Measurements from ENCODE around the gene ALDH3A1. TPM values are rescaled to one million over a fixed set of nuclear protein-coding genes. Genes with fewer than 3 reads are reported as not detected.

ALDH3A1 gene
- total RNA-seq, 3 donors from 2014 or later (not counting 1 experiment from before 2014, with no cell fraction given) = not detected

GRCh38 chr17:19716108-19717030 is 31.7 kb downstream of the ALDH3A1 start, which contains the start of gene SLC47A2:
Gene SLC47A2, minus strand, starts transcription at chr17:19716584. Its CDS starts 29 bp downstream, at chr17:19716555.
- Mint-ChIP-seq H3K4me3 (no peak within 1 kb of the TSS), H3K27ac (no peak within 1 kb of the TSS), H3K36me3 (no peaks in the 10 kb centered on the region), H3K9me3 (no peaks in the 10 kb centered on the region), H3K27me3 (ENCODE audit: low read depth in 2 of 2) (no peaks in the 10 kb centered on the region), H3K4me1 (no peaks in the 10 kb centered on the region)
- intact Hi-C loops (cut with micrococcal nuclease) = no loop called here
- Histone ChIP-seq H3K27ac (ENCODE audit: low read length) (no peak within 1 kb of the TSS), H3K4me3 (ENCODE audit: low read length) (no peak within 1 kb of the TSS), H3K36me3 (ENCODE audit: control insufficient read depth, insufficient read depth, low read length) (no peaks in the 10 kb centered on the region), H3K4me1 (ENCODE audit: control insufficient read depth, insufficient read depth, low read length) (no peaks in the 10 kb centered on the region), H3K9me3 (ENCODE audit: control insufficient read depth, insufficient read depth, low read length) (no peaks in the 10 kb centered on the region), H3K27me3 (ENCODE audit: control insufficient read depth, insufficient read depth, low read length) (no peaks in the 10 kb centered on the region)
- ATAC-seq (no peak), DNase-seq (no peak)
- no peak for TF ChIP-seq CTCF (IDR thresholded peaks at IDR 0.05)
- 85% methylated on average over 13 of the region's 13 CpGs for WGBS (ENCODE audit: insufficient coverage)

GRCh38 chr17:19714542-19715411 is 33.3 kb downstream of the ALDH3A1 start:
- H3K9me3 ChIP-seq (ENCODE audit: control insufficient read depth, insufficient read depth, low read length) = no peaks in the 10 kb centered on the region
- no peaks in the 10 kb centered on the region for H3K36me3 ChIP-seq (ENCODE audit: control insufficient read depth, insufficient read depth, low read length)
- no peak overlapping the region for H3K27ac Mint-ChIP-seq
- H3K4me1 Mint-ChIP-seq = no peaks in the 10 kb centered on the region
- intact Hi-C loops (cut with micrococcal nuclease) = no loop called here
- no peaks in the 10 kb centered on the region for H3K4me1 ChIP-seq (ENCODE audit: control insufficient read depth, insufficient read depth, low read length)
- no peak overlapping the region for H3K4me3 ChIP-seq (ENCODE audit: low read length)
- no peaks in the 10 kb centered on the region for H3K27me3 ChIP-seq (ENCODE audit: control insufficient read depth, insufficient read depth, low read length)
- ATAC-seq (no peak), DNase-seq (no peak)
- no peak overlapping the region for H3K4me3 Mint-ChIP-seq
- H3K27me3 Mint-ChIP-seq (ENCODE audit: low read depth in 2 of 2) = no peaks in the 10 kb centered on the region
- H3K27ac ChIP-seq (ENCODE audit: low read length) = no peak overlapping the region
- no peaks in the 10 kb centered on the region for H3K36me3 Mint-ChIP-seq
- TF ChIP-seq CTCF (IDR thresholded peaks at IDR 0.05) = no peak
- 92% methylated on average over 27 of the region's 27 CpGs for WGBS (ENCODE audit: insufficient coverage)
- H3K9me3 Mint-ChIP-seq = no peaks in the 10 kb centered on the region

GRCh38 chr17:19713901-19714361 is 34.2 kb downstream of the ALDH3A1 start:
- Mint-ChIP-seq H3K4me1 (no peaks in the 10 kb centered on the region), H3K4me3 (no peak overlapping the region), H3K27ac (no peak overlapping the region), H3K36me3 (no peaks in the 10 kb centered on the region), H3K9me3 (no peaks in the 10 kb centered on the region), H3K27me3 (ENCODE audit: low read depth in 2 of 2) (no peaks in the 10 kb centered on the region)
- DNase-seq (no peak), ATAC-seq (no peak)
- H3K36me3 ChIP-seq (ENCODE audit: control insufficient read depth, insufficient read depth, low read length) = no peaks in the 10 kb centered on the region
- TF ChIP-seq CTCF (IDR thresholded peaks at IDR 0.05) = no peak
- WGBS (ENCODE audit: insufficient coverage) = 94% methylated on average over 28 of the region's 28 CpGs
- no peaks in the 10 kb centered on the region for H3K4me1 ChIP-seq (ENCODE audit: control insufficient read depth, insufficient read depth, low read length)
- no peak overlapping the region for H3K27ac ChIP-seq (ENCODE audit: low read length)
- H3K9me3 ChIP-seq (ENCODE audit: control insufficient read depth, insufficient read depth, low read length) = no peaks in the 10 kb centered on the region
- H3K4me3 ChIP-seq (ENCODE audit: low read length) = no peak overlapping the region
- intact Hi-C loops (cut with micrococcal nuclease) = no loop called here
- H3K27me3 ChIP-seq (ENCODE audit: control insufficient read depth, insufficient read depth, low read length) = no peaks in the 10 kb centered on the region
